SU-DHL-6 (cell line): ENCODE measurements around the gene CUL1.

Source experiments
- H2AFZ ChIP-seq: fragments of 200-600 bp; sonication (generic); 2 replicates; pipeline ENCODE4 v1.6.1; 2014; ENCODE audit warnings: low read depth, mild to moderate bottlenecking, moderate library complexity, mixed read lengths, antibody characterized with exemption, low read length; ENCODE audit not compliant: severe bottlenecking
- H3F3A ChIP-seq: fragments of 200-600 bp; shearing (Covaris generic); 2 replicates; pipeline ENCODE4 v1.6.0; 2016; ENCODE audit warnings: antibody characterized with exemption, mild to moderate bottlenecking; ENCODE audit not compliant: insufficient read depth
- H3K27ac ChIP-seq: fragments of 200-600 bp; sonication (generic); 2 replicates; pipeline ENCODE4 v1.5.1; 2016; ENCODE audit warnings: low read depth, mild to moderate bottlenecking, low read length, moderate library complexity, mixed read lengths
- H3K27me3 ChIP-seq: fragments of 200-600 bp; sonication (generic), shearing (Covaris generic); 2 replicates; pipeline ENCODE4 v1.6.0; 2014; ENCODE audit warnings: mild to moderate bottlenecking, low read length
- H3K36me3 ChIP-seq: fragments of 200-600 bp; sonication (generic); 2 replicates; pipeline ENCODE4 v1.6.1; 2014; ENCODE audit warnings: mild to moderate bottlenecking, low read length, mixed read lengths
- H3K4me2 ChIP-seq: fragments of 300-600, 200-600 bp; shearing (Covaris generic), sonication (generic); 2 replicates; pipeline ENCODE4 v1.6.0; 2014; ENCODE audit warnings: low read length, low read depth, mild to moderate bottlenecking; ENCODE audit not compliant: poor library complexity, severe bottlenecking
- H3K4me3 ChIP-seq: fragments of 200-600 bp; sonication (generic); 2 replicates; pipeline ENCODE4 v1.5.1; 2014; ENCODE audit warnings: antibody characterized with exemption, low read length, mild to moderate bottlenecking, mixed read lengths; ENCODE audit not compliant: insufficient read depth, poor library complexity, severe bottlenecking
- H3K79me2 ChIP-seq: fragments of 200-600 bp; sonication (generic); 2 replicates; pipeline ENCODE4 v1.6.1; 2014; ENCODE audit warnings: mild to moderate bottlenecking, low read length, moderate library complexity; ENCODE audit not compliant: insufficient read depth
- H3K9ac ChIP-seq: fragments of 200-600 bp; sonication (generic); 2 replicates; pipeline ENCODE4 v1.7.0; 2014; ENCODE audit warnings: mild to moderate bottlenecking, low read length
- H3K9me2 ChIP-seq: fragments of 200-600 bp; sonication (generic); replicated peaks from 2 replicates; pipeline ENCODE4 v1.6.1; 2014; ENCODE audit warnings: low read length; ENCODE audit not compliant: insufficient read depth
- H3K9me3 ChIP-seq: fragments of 200-600 bp; sonication (generic); 2 replicates; pipeline ENCODE4 v1.6.1; 2014; ENCODE audit warnings: low read length, mixed read lengths; ENCODE audit not compliant: insufficient read depth
- H4K20me1 ChIP-seq: fragments of 200-600 bp; sonication (generic); 2 replicates; pipeline ENCODE4 v1.6.1; 2014; ENCODE audit warnings: low read depth, mild to moderate bottlenecking, antibody characterized with exemption, low read length, moderate library complexity, mixed read lengths
- EZH2phosphoT487 ChIP-seq: fragments of 200-600 bp; sonication (generic), shearing (Covaris generic); conservative IDR thresholded peaks from 2 replicates; pipeline ENCODE4 v1.6.1; 2018; ENCODE audit warnings: mild to moderate bottlenecking, antibody characterized with exemption, low read length, moderate library complexity, mixed read lengths
- TF ChIP-seq, protein P1 (sequence below): fragments of 200-600 bp; sonication (generic); IDR thresholded peaks from one replicate; pipeline ENCODE4 v1.5.1; 2017; ENCODE audit warnings: antibody characterized with exemption, mild to moderate bottlenecking, low read length, moderate library complexity; ENCODE audit not compliant: insufficient read depth, poor library complexity, severe bottlenecking

The CUL1 gene

DNA sequence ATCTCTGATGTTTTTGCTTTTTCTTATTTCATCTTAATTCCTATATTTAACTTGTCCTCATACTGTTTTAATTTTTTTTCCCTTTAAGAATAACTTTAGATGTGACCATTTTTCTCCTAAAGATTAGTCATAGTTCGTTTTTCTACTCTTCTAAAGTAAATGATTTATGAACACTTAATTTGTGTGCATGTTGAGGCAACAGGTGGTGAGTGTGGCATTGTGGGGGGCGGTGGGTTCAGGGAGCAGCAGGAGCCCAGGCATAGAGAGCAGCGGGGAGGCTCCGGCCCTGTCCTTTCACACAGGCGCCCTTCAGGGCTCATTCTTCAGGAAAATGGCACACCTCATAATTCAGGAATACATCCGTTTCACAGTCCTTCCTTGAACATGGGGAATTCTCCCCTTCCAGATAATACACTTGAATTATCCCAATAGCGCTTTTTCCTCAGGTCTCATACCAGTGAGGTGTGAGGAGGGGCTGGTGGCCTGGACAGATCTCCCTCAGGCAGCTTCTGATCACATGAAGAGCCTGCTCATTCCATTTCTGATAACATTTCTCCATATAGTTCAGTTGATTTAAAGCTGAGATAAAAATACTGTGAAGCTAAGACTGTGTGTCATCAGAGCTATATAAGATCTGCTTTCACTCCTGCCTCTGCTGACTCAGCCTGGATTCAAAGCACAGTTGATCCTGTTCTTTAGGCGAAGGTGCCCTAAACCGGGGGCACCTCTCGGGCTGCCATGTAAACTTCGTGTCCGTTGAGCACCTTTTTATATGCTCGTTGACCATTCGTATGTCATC lies 40.2 kb downstream of the CUL1 start:
- TF ChIP-seq EZH2phosphoT487 = no peak
- TF ChIP-seq, protein P1, sequence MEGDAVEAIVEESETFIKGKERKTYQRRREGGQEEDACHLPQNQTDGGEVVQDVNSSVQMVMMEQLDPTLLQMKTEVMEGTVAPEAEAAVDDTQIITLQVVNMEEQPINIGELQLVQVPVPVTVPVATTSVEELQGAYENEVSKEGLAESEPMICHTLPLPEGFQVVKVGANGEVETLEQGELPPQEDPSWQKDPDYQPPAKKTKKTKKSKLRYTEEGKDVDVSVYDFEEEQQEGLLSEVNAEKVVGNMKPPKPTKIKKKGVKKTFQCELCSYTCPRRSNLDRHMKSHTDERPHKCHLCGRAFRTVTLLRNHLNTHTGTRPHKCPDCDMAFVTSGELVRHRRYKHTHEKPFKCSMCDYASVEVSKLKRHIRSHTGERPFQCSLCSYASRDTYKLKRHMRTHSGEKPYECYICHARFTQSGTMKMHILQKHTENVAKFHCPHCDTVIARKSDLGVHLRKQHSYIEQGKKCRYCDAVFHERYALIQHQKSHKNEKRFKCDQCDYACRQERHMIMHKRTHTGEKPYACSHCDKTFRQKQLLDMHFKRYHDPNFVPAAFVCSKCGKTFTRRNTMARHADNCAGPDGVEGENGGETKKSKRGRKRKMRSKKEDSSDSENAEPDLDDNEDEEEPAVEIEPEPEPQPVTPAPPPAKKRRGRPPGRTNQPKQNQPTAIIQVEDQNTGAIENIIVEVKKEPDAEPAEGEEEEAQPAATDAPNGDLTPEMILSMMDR = no peak
- H4K20me1 ChIP-seq = no peaks in the 10 kb centered on the region
- H3F3A ChIP-seq = no peaks in the 10 kb centered on the region
- H3K4me2 ChIP-seq = no peak overlapping the region
- no peak overlapping the region for H3K9ac ChIP-seq
- no peaks in the 10 kb centered on the region for H3K27me3 ChIP-seq
- H3K27ac ChIP-seq = no peak overlapping the region
- no peak overlapping the region for H3K4me3 ChIP-seq
- H3K36me3 ChIP-seq = peaks cover 19% of the 10 kb centered on the region
- peaks cover 13% of the 10 kb centered on the region; the same call in 1 of the 2 replicates for H3K79me2 ChIP-seq
- no peak overlapping the region for H2AFZ ChIP-seq
- no peaks in the 10 kb centered on the region for H3K9me3 ChIP-seq
- no peaks in the 10 kb centered on the region for H3K9me2 ChIP-seq

DNA sequence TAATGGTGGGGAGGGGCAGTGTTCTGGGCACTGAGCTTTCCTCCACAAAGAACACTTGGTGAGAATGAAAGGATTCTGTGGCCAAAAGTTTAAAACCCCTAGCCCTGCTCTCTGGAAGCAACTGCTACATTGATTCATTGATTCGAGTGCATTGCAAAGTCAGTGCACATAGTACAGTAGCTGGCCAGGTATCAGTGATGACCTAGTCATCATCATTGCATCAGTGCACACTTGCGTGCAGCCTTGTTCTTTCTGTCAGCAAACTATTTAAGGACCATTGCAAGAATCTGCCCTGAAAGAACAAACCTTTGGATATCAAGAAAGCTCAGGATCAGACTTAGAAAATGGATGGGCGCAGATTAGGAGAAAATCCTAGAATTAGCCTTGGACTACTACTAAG lies 47.4 kb downstream of the CUL1 start:
- H3K27ac ChIP-seq = no peak overlapping the region
- H3K9me3 ChIP-seq = no peaks in the 10 kb centered on the region
- H3K27me3 ChIP-seq = no peaks in the 10 kb centered on the region
- TF ChIP-seq, protein P1 = no peak
- no peak for TF ChIP-seq EZH2phosphoT487
- no peak overlapping the region for H3K4me3 ChIP-seq
- peaks cover 16% of the 10 kb centered on the region for H3K79me2 ChIP-seq
- H3K4me2 ChIP-seq = no peak overlapping the region
- no peak overlapping the region for H3K9ac ChIP-seq
- no peaks in the 10 kb centered on the region for H3K9me2 ChIP-seq
- no peak overlapping the region for H2AFZ ChIP-seq
- no peaks in the 10 kb centered on the region for H3F3A ChIP-seq
- peaks cover 9% of the 10 kb centered on the region for H3K36me3 ChIP-seq
- H4K20me1 ChIP-seq = no peaks in the 10 kb centered on the region

DNA sequence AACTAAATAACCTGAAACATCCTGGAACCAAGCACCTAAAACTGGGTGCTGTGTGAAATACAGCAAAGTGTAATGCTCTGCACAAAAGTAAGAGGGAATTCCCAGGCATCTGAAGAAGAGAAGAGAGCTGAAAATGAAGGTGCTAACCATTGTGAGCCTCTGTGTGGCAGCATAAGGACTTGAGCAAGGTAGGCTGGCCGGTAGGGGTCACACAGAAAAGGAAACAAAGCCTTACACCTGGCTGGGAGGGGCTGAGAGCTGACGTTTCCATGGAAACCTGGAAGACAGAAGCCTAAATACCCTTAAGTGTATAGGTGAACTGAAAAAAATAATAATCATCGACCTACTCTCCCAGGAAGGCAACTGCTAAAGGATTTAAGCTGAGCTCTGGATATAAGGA lies 48.6 kb downstream of the CUL1 start:
- Histone ChIP-seq H2AFZ (no peak overlapping the region), H3F3A (no peaks in the 10 kb centered on the region), H3K9me2 (no peaks in the 10 kb centered on the region), H3K79me2 (peaks cover 25% of the 10 kb centered on the region), H3K4me3 (no peak overlapping the region), H3K27me3 (no peaks in the 10 kb centered on the region), H4K20me1 (no peaks in the 10 kb centered on the region), H3K4me2 (no peak overlapping the region), H3K36me3 (peaks cover 4% of the 10 kb centered on the region; the same call in 1 of the 2 replicates), H3K27ac (no peak overlapping the region), H3K9me3 (no peaks in the 10 kb centered on the region), H3K9ac (no peak overlapping the region)
- TF ChIP-seq, protein P1 = no peak
- TF ChIP-seq EZH2phosphoT487 = no peak
